Measurements from ENCODE around the gene GSK3B. TPM values are rescaled to one million over a fixed set of nuclear protein-coding genes. Genes with fewer than 3 reads are reported as not detected.

The GSK3B gene
- total RNA-seq, 6 donors from 2014 or later: 41.4 to 84.9 (median 48.0) TPM

DNA sequence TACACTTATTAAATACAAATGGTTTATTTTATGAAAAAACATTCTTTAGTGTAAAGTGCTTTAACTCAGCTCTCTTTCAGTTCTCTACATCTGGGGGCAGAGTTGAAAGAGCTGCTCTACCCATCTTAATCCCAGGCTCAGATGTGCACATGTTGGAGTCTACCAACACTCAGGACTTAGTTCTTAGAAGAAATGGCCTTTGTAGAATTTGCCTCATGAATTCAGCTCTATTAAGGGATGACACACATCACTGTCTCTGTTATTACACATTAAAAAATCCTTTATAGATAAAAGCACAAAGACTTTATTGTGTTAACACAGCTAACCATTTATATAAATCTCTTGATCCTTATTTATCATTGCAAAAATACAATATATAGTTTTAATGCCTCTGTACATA lies 31.7 kb upstream of the GSK3B start:
- no peaks in the 10 kb centered on the region for H3K27me3 ChIP-seq
- H3K4me3 ChIP-seq: no peak overlapping the region
- no peak for ATAC-seq (ENCODE audit: low FRiP score in 2 of 2)
- TF ChIP-seq POLR2A (IDR thresholded peaks at IDR 0.05) (no peak), POLR2AphosphoS5 (IDR thresholded peaks at IDR 0.05) (no peak), EP300 (IDR thresholded peaks at IDR 0.05) (no peak)
- TF ChIP-seq, protein P1, sequence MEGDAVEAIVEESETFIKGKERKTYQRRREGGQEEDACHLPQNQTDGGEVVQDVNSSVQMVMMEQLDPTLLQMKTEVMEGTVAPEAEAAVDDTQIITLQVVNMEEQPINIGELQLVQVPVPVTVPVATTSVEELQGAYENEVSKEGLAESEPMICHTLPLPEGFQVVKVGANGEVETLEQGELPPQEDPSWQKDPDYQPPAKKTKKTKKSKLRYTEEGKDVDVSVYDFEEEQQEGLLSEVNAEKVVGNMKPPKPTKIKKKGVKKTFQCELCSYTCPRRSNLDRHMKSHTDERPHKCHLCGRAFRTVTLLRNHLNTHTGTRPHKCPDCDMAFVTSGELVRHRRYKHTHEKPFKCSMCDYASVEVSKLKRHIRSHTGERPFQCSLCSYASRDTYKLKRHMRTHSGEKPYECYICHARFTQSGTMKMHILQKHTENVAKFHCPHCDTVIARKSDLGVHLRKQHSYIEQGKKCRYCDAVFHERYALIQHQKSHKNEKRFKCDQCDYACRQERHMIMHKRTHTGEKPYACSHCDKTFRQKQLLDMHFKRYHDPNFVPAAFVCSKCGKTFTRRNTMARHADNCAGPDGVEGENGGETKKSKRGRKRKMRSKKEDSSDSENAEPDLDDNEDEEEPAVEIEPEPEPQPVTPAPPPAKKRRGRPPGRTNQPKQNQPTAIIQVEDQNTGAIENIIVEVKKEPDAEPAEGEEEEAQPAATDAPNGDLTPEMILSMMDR (IDR thresholded peaks at IDR 0.05): no peak
- no peak for DNase-seq
- no peak overlapping the region for H3K27ac ChIP-seq
- H3K36me3 ChIP-seq: no peaks in the 10 kb centered on the region
- no peaks in the 10 kb centered on the region for H3K4me1 ChIP-seq
- no peaks in the 10 kb centered on the region for H3K9me3 ChIP-seq

DNA sequence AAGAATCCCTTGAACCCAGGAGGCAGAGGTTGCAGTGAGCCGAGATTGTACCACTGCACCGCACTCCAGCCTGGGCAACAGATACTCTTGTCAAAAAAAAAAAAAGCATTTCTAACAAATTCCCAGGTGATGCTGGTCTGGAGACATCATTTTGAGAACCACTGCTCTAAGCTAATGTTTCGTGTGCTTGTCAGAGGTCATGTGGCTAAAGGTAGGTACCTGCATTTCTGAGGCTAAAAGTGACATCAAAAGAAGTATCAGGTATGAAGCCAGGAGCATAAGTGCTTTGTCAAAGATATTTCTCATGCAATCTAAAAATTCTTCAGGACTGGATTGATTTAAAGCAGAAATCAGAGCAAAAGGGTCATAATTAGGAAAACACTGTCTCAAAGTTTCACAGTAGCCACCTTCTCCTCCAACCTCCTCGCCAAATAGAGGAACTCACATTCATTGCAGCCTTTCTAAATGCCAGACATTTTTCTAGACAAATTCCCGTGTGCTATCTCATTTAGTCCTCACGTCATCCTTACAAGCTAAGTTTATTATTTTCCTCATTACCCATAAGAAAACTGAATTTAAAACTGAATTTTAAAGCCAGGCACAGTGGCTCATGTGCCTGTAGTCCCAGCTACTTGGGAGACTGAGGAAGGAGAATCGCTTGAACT lies 25.7 kb upstream of the GSK3B start:
- DNase-seq (no peak), ATAC-seq (ENCODE audit: low FRiP score in 2 of 2) (no peak)
- Histone ChIP-seq H3K27ac (no peak overlapping the region), H3K36me3 (no peaks in the 10 kb centered on the region), H3K27me3 (no peaks in the 10 kb centered on the region), H3K4me1 (no peaks in the 10 kb centered on the region), H3K9me3 (peaks cover 0 to 5% (median 0%) of the 10 kb centered on the region in 4 donors), H3K4me3 (no peak overlapping the region)
- TF ChIP-seq, protein P1 (IDR thresholded peaks at IDR 0.05): no peak
- no peak for TF ChIP-seq EP300 (IDR thresholded peaks at IDR 0.05)
- 88 to 95% methylated on average over 7 of the region's 7 CpGs for WGBS, 2 donors

GRCh38 chr3:120114981-120115380 lies 20.7 kb upstream of the GSK3B start:
- no peak overlapping the region for H3K4me3 ChIP-seq
- DNase-seq (no peak), ATAC-seq (ENCODE audit: low FRiP score in 2 of 2) (no peak)
- 60 to 63% methylated on average over 2 of the region's 2 CpGs for WGBS, 2 donors
- no peak for TF ChIP-seq EP300 (IDR thresholded peaks at IDR 0.05)
- TF ChIP-seq POLR2A (IDR thresholded peaks at IDR 0.05): no peak
- TF ChIP-seq, protein P1 (IDR thresholded peaks at IDR 0.05): no peak
- no peak for TF ChIP-seq POLR2AphosphoS5 (IDR thresholded peaks at IDR 0.05)
- H3K27me3 ChIP-seq: no peaks in the 10 kb centered on the region
- peaks cover 0 to 5% (median 0%) of the 10 kb centered on the region in 4 donors for H3K9me3 ChIP-seq
- no peak overlapping the region for H3K27ac ChIP-seq
- no peaks in the 10 kb centered on the region for H3K36me3 ChIP-seq
- H3K4me1 ChIP-seq: peaks cover 0 to 6% (median 1%) of the 10 kb centered on the region in 4 donors

- DNase-seq (no peak), ATAC-seq (ENCODE audit: low FRiP score in 2 of 2) (no peak)
- Histone ChIP-seq H3K4me1 (peaks cover 0 to 6% (median 1%) of the 10 kb centered on the region in 4 donors), H3K27me3 (no peaks in the 10 kb centered on the region), H3K36me3 (no peaks in the 10 kb centered on the region), H3K4me3 (no peak overlapping the region), H3K27ac (no peak overlapping the region), H3K9me3 (peaks cover 0 to 5% (median 0%) of the 10 kb centered on the region in 4 donors)
- TF ChIP-seq EP300 (IDR thresholded peaks at IDR 0.05): no peak
- TF ChIP-seq POLR2A (IDR thresholded peaks at IDR 0.05): no peak
- no peak for TF ChIP-seq POLR2AphosphoS5 (IDR thresholded peaks at IDR 0.05)
- TF ChIP-seq, protein P1 (IDR thresholded peaks at IDR 0.05): no peak
- WGBS, 2 donors: 93 to 98% methylated on average over 2 of the region's 2 CpGs
Observed at GRCh38 chr3:120114376-120114775, 20.1 kb upstream of the GSK3B start.

Measured in upper lobe of left lung (tissue), 6 donors.